Kidney tubule cell (primary cell): ENCODE results near the gene EYA2.

ENCODE experiments used
- DNase-seq: peaks from one replicate; pipeline ENCODE4 v3.0.0-alpha.2; 2018; ENCODE audit warnings: low spot score

Gene EYA2

GRCh38 chr20:46979603-46980241 lies 85.1 kb downstream of the EYA2 start:
- DNase-seq: no peak

GRCh38 chr20:46981184-46981583 lies 86.5 kb downstream of the EYA2 start:
- DNase-seq: no peak

- DNase-seq: no peak
Observed at GRCh38 chr20:46983466-46983865, 88.8 kb downstream of the EYA2 start.

DNA sequence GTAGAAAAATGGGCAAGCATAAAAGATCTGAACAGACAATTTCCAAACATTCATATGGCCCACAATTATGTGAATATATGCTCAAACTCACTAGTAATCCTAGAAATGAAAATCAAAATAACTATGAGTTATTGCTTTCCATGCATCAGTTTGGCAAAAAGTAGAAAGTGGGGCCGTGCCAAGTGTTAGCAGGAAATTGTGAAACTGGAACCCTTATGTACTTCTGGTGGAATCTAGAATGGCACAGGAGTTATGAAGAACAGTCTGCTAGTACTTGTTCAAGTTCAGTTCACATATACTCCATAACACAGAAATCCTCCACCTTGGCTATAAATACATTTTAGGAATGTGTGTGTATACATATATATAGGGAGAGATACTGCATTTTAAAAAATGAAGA lies 89.8 kb downstream of the EYA2 start:
- no peak for DNase-seq

DNA sequence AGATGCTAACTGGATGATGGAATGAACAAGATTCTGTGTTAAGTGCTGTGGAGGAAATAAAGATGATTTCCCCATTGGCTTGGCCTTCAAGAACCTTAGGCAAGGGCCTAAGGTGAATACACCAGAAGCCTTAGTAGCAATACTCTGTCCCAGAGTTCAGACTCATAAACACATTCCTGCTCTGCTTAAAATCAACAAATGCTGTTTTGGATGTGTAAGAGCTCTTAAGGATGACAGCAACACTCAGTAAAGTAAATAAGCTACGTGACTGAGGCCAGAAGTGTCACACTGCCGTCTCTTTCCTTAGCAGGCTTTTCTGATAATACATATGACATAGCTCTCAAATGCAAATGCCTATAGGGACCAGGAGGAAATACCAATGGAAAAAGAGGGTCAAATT lies 90.6 kb downstream of the EYA2 start:
- no peak for DNase-seq

- no peak for DNase-seq
Observed at GRCh38 chr20:46985671-46986070, 91.0 kb downstream of the EYA2 start.

DNA sequence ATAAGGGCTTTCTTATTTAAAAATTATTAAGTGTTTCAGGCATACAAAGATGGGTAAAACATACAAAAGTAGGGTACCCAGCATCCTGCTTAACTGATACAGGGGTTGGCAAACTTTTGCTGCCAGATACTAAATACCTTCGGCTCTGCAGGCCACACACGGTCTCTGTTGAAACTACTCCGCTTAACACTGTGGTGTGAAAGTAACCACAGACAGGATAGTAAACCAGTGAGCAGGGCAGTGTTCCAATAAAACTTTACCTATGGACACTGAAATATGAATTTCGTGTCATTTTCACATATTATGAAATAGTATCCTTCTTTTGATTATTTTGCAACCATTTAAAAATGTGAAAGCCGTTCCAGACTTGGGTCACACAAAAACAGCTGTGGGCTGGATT lies 92.4 kb downstream of the EYA2 start:
- no peak for DNase-seq

DNA sequence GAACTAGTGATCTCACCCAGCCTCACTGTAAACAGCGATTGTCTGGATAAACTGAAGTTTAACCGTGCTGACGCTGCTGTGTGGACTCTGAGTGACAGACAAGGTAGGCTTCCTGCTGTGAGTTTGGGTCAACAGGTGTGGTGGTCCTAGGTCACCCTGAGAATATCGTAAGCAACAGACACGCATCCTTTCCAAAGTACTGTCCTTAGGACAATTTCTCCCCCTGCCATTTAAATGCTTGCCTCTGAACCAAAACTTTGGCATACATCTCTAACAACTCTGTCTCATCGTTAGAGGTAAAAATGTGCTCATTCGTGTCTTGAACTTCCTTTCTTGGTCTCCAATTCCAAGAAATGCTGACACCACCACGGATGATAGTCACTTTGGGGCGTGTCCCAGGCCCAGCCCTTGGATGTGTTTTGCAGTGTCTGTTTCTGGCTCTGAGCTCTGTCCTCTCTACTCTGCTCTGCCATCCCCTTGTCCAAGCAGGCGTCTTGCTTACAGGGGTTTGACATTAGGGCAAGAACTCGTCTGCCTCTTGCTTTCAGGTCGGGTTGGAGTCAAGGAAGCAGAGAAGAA lies 95.5 kb downstream of the EYA2 start:
- no peak for DNase-seq

- DNase-seq: no peak
Observed at GRCh38 chr20:46990596-46991104, 96.0 kb downstream of the EYA2 start.

GRCh38 chr20:46991168-46991567 lies 96.5 kb downstream of the EYA2 start:
- DNase-seq: no peak

- DNase-seq: no peak
Observed at GRCh38 chr20:46991880-46992639, 97.4 kb downstream of the EYA2 start.

DNA sequence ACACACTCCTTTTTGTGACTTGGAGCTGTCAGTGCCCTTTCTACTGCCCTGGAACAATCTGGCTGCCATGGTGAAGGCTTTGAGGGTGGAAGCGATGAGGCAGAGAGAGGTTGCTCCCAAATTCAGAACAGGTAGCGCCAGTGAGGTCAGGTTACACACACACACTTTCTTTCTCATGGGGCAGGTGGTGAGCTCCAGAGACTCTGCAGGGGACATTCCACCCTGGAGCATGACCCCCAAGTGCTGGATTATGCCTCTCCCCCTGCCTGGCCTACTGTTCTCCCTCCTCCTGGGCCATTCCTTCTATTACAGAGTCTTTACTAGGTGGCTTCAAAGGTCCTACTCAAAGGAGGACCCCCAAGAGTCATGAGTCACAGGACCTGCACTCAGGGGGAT lies 98.0 kb downstream of the EYA2 start:
- DNase-seq: no peak

- no peak for DNase-seq
Observed at GRCh38 chr20:46993465-46994095, 98.9 kb downstream of the EYA2 start.

DNA sequence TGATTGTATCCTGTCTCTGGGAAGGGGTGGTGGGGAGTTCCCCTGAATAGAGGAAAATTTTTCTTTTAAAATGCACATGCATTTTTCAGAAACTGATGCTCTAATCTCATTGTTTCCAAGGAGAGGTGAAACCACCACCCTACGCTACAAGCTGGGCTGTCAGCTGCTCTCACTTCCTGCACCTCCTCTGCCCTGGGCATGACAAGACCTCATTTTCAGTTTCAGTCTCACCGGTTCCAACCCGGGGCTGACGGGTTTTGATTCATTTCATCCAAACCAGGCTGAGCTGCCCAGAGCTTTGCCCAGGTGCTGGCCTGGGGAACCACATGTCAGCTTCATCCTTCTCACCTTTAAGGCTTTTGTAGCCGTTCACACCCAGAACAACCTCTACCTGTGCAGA lies 99.7 kb downstream of the EYA2 start:
- no peak for DNase-seq

- no peak for DNase-seq
Observed at GRCh38 chr20:46995561-46996142, 101.0 kb downstream of the EYA2 start.

GRCh38 chr20:46997187-46997586 lies 102.5 kb downstream of the EYA2 start:
- DNase-seq: no peak

DNA sequence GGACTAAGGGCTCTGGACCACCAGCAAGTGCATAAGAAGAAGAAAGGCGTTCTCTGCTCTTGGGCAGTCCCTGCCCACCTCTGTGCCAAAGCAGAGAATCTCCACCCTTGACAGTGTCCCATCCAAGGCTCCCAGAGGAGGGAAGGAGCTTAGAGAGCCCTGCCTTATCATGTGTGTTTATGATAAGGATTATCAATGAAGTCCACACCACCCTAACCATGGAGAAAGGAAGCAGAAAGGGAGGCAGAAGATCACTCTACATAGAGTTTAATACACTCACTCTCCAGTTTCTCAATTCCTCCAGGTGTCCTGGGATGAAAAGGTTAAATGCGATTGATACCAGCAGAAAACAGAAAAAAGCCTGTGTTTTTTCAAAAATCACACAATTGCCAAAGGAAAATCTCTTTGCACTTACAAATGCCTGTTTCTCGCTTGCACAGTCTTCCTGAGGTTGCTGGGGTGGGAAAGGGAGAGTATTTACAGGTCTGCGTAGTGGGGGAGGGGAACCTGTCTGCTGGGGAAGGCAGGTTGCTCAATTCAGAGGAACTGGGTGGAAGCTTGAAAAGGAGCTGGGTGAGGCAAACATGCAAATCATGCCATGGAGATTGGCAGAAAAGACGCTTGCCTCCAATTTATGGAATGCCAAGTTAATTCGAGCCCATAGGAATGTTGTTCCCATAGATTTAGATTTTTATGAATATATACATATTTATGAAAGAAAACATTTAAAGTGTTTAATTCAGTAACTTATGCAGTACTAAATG lies 104.0 kb downstream of the EYA2 start:
- no peak for DNase-seq

GRCh38 chr20:46999801-47000465 lies 105.3 kb downstream of the EYA2 start:
- DNase-seq: no peak

DNA sequence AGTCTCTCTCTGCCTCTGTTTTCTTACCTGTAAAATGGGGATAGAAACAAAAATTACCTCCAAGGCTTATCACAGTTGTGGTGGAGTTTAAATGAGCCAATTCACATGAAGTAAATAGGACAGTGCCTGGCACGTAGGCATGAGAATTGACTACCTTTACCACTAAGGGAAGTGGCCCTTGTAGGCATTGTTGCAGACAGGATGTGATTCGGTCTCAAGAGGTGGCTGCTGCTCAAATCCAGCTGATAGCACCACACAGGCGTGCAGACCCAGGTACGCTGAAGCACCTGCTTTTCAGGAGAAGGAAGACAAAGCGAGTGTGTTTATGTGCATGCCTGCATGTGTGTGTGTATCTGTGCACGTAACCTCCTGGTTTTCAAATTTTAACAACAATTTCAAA lies 108.6 kb downstream of the EYA2 start:
- DNase-seq: no peak

DNA sequence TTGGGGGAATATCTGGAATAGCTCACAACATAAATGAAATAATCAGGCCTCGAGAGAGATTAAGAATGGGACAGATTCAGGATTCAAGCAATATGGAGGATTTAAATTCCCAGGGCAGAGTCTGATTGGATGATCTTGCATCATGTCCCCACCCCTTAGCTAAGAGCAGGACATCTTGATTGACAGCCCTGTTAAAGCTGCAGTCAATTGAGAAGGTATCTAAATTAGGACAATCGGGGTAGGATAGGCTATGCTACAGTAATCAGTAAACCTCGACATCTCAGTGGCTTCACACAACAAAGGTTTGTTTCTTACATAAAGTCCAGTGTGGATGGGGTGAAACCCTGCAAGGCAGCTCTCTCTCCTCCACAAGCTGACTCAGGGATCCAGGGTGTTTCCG lies 109.5 kb downstream of the EYA2 start:
- no peak for DNase-seq
